Suppressor macrophage treated with lipopolysaccharide for 1 hour (primary cell): ENCODE measurements around the gene ZBED1.
"Not testable (repeated sequence)": the region's sequence is repeated elsewhere in the genome, so short reads cannot be mapped to it uniquely, and the experiment has no call there.

ENCODE experiments used
- DNase-seq, 3 donors: peaks; one replicate each; pipeline ENCODE4 v3.0.0-alpha.2; 2020 to 2022

Gene ZBED1

GRCh38 chrX:2495595-2495994 lies 5.2 kb downstream of the ZBED1 start:
- no peak for DNase-seq

GRCh38 chrX:2492531-2493218 lies 8.1 kb downstream of the ZBED1 start:
- DNase-seq, result no peak

GRCh38 chrX:2490634-2491033 lies 10.1 kb downstream of the ZBED1 start:
- DNase-seq, result no peak

- DNase-seq, result no peak
These were observed 11.0 kb downstream of the ZBED1 start for GRCh38 chrX:2489446-2490445.

GRCh38 chrX:2488621-2489285 lies 12.0 kb downstream of the ZBED1 start:
- DNase-seq, result no peak

GRCh38 chrX:2487366-2487765 lies 13.4 kb downstream of the ZBED1 start:
- no peak for DNase-seq

GRCh38 chrX:2486476-2487133 lies 14.2 kb downstream of the ZBED1 start:
- no peak for DNase-seq

GRCh38 chrX:2485789-2486345 lies 14.9 kb downstream of the ZBED1 start:
- DNase-seq, result no peak

GRCh38 chrX:2484721-2485648 lies 15.8 kb downstream of the ZBED1 start:
- DNase-seq, result no peak

GRCh38 chrX:2484256-2484655 lies 16.5 kb downstream of the ZBED1 start:
- DNase-seq, result no peak

- DNase-seq, result no peak
These were observed 17.2 kb downstream of the ZBED1 start for GRCh38 chrX:2483398-2484060.

GRCh38 chrX:2481597-2481996 lies 19.2 kb downstream of the ZBED1 start:
- DNase-seq, result not testable (repeated sequence)

GRCh38 chrX:2479982-2480381 lies 20.8 kb downstream of the ZBED1 start:
- DNase-seq, result not testable (repeated sequence)

- no peak for DNase-seq
These were observed 21.4 kb downstream of the ZBED1 start for GRCh38 chrX:2479420-2479780.

- DNase-seq, result no peak
These were observed 22.0 kb downstream of the ZBED1 start for GRCh38 chrX:2478546-2479419.

- DNase-seq, result not testable (repeated sequence)
These were observed 23.5 kb downstream of the ZBED1 start for GRCh38 chrX:2477313-2477712.

GRCh38 chrX:2474963-2475726 lies 25.6 kb downstream of the ZBED1 start:
- DNase-seq, result no peak

GRCh38 chrX:2474280-2474962 lies 26.4 kb downstream of the ZBED1 start:
- DNase-seq, result no peak
